Esophagus muscularis mucosa (tissue), 3 donors: ENCODE results near the gene RFK.

ENCODE experiments used
- POLR2A ChIP-seq: fragments of 450-650 bp; IDR thresholded peaks from one replicate; pipeline ENCODE4 v1.6.1; 2017; ENCODE audit warnings: antibody characterized with exemption, moderate library complexity, mild to moderate bottlenecking, low read depth
- TF ChIP-seq, protein P1 (sequence below), 3 experiments: fragments of 200-600 bp in 2 of 3; fragments of 450-650 bp in 1 of 3; sonication (generic) in 2 of 3; IDR thresholded peaks; one replicate each; pipeline ENCODE4 v1.5.1; 2017 to 2019; ENCODE audit warnings: antibody characterized with exemption in 3 of 3, mild to moderate bottlenecking in 2 of 3, moderate library complexity in 1 of 3

DNA sequence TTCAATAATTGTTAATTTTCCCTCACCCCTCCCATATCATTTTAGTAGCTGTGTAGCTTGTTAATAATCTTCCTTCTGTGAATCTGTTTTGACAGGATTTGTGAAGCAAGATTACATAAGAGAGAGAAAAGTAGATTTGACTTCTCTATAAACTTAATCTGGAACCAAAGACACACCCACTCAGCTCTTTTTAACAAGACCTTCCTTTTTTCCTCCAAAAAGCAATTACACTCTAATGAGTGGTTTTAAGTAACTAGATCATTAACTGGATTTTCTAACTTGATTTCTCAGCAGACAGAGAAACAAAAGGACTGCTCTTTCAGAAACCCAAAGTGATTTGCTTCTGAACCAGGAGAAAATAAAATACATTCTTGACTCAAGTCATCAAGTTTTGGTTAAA, 21.9 kb downstream of the RFK start:
- TF ChIP-seq POLR2A: no peak
- TF ChIP-seq, protein P1, sequence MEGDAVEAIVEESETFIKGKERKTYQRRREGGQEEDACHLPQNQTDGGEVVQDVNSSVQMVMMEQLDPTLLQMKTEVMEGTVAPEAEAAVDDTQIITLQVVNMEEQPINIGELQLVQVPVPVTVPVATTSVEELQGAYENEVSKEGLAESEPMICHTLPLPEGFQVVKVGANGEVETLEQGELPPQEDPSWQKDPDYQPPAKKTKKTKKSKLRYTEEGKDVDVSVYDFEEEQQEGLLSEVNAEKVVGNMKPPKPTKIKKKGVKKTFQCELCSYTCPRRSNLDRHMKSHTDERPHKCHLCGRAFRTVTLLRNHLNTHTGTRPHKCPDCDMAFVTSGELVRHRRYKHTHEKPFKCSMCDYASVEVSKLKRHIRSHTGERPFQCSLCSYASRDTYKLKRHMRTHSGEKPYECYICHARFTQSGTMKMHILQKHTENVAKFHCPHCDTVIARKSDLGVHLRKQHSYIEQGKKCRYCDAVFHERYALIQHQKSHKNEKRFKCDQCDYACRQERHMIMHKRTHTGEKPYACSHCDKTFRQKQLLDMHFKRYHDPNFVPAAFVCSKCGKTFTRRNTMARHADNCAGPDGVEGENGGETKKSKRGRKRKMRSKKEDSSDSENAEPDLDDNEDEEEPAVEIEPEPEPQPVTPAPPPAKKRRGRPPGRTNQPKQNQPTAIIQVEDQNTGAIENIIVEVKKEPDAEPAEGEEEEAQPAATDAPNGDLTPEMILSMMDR (IDR thresholded peaks at IDR 0.05): no peak
